ENCODE results near the gene TEC.
A peak's percentile ranks its signal among the peaks of the same experiment; 100 is the strongest.
"Not testable (repeated sequence)": the region's sequence is repeated elsewhere in the genome, so short reads cannot be mapped to it uniquely, and the experiment has no call there.

TEC gene

DNA sequence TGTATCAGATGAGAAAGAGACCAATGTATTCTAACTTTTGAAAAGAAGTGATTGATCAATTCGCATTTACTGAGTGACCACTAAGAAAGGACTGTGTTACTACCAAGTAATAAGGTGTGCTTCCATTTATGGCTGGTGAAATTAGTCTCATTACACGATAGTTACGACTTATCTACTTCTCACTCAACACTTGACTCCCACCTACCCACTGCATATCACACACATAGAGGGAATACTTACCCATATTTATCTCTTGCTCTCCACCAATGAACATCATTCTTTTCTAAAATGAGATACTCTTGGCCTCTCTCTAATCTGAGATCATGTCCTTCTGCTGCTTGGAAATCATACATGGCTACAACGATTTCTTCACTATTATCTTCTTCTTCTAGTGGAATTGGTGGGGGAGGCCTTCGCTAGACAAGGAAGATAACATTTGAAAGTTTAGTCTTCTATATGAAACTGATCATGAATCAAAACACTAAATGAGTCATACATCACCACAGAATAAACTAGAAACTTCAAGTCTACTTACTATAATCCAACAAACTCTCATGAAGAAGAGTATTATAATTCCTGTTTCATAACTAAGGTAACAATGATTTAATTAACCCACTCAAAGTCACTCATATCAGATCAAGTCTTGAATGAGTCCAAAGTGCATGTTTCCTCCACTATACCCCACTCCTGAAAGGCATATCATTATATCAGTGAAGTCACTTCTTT, 101.9 kb downstream of the TEC start:
- ATAC-seq (replicated peaks) (peak; percentile 23 to 59), DNase-seq (no peak)
- Mint-ChIP-seq H3K27ac (no peak overlapping the region), H3K4me1 (peaks cover 12 to 17% of the 10 kb centered on the region in 2 donors), H3K36me3 (peaks cover 24 to 48% of the 10 kb centered on the region in 2 donors), H3K9me3 (no peaks in the 10 kb centered on the region), H3K4me3 (no peak overlapping the region), H3K27me3 (no peaks in the 10 kb centered on the region)

DNA sequence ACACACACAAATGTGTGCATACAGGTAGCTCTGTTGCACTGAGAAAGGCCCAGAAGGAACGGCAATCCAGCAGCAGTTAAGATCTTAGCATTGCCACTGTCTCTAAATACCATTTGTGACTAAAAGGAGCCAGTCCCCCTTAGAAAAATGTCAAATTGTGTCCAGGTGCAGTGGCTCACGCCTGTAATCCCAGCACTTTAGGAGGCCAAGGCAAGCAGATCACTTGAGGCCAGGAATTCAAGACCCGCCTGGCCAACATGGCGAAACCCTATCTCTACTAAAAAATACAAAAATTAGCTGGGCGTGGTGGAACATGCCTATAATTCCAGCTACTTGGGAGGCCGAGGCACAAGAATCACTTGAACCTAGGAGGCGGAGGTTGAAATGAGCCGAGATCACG, 105.1 kb downstream of the TEC start:
- peak overlapping the region; percentile 73 for H3K27ac Mint-ChIP-seq
- H3K4me3 Mint-ChIP-seq; ATAC-seq (replicated peaks); H3K27me3 Mint-ChIP-seq; DNase-seq; H3K9me3 Mint-ChIP-seq: not testable (repeated sequence)
- H3K4me1 Mint-ChIP-seq, result peaks cover 15 to 20% of the 10 kb centered on the region in 2 donors
- H3K36me3 Mint-ChIP-seq, result peaks cover 40 to 63% of the 10 kb centered on the region in 2 donors

DNA sequence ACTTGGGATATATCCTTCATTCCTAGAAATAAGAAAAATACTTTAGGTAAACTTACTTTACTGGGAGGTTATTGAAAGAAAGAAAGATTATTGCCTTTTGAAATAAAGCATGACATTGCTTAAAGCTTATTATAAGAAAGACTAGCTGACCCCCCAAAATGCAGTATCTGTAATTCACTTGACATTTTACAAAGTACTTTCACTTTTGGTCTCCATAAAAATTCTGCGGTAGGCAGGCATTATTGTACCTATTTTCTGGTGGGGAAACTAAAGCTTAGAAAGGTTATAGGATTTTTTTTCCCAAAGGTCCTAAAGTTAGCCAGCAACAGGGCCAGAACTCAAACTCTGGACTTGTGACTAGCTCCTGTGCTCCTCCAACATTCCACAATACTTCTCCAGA, 105.9 kb downstream of the TEC start:
- ATAC-seq (replicated peaks) (no peak), DNase-seq (no peak)
- no peaks in the 10 kb centered on the region for H3K27me3 Mint-ChIP-seq
- peaks cover 0 to 2% of the 10 kb centered on the region in 2 donors for H3K9me3 Mint-ChIP-seq
- no peak overlapping the region for H3K4me3 Mint-ChIP-seq
- H3K4me1 Mint-ChIP-seq, result peaks cover 12 to 13% of the 10 kb centered on the region in 2 donors
- no peak overlapping the region for H3K27ac Mint-ChIP-seq
- H3K36me3 Mint-ChIP-seq, result peaks cover 44 to 60% of the 10 kb centered on the region in 2 donors

DNA sequence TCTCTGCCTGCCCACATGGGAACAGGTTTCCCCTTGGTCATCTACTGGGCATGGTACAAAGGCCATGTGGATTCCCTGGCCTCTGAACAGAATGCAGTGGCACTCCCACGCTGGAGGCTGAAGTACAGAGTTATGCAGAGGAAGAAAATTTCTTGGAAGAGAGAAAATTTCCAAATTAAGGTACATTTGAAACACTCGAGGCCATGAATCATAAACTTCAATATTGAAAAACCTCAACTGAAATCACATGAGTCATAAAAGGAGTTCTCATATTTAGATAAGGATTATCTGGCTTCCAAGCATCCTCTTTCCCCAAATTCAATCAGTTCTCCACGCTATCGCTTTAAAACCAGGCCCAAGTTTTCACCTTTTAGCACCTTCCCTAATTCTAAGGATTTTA, 107.5 kb downstream of the TEC start:
- Mint-ChIP-seq H3K36me3 (peaks cover 47 to 64% of the 10 kb centered on the region in 2 donors), H3K4me1 (peaks cover 6 to 8% of the 10 kb centered on the region in 2 donors), H3K27ac (no peak overlapping the region), H3K9me3 (peaks cover 7% of the 10 kb centered on the region in 2 donors), H3K4me3 (no peak overlapping the region), H3K27me3 (no peaks in the 10 kb centered on the region)
- ATAC-seq (replicated peaks) (no peak), DNase-seq (no peak)

DNA sequence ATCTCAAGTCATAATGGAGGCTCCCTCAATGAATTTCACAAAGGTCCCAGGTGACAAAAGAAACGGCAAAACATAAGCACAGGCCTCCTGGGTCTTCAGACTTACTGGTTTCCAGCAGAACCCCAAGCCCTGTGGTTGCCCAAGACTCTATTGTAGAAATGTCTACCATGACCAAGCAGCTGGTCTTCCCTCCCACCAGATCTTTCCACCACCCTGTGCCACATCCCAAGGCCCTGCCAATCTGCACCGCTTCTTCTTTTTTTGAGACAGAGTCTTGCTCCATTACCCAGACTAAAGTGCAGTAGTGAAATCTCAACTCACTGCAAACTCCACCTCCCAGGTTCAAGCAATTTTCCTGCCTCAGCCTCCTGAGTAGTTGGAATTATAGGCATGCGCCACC, 112.4 kb downstream of the TEC start:
- no peak overlapping the region for H3K27ac Mint-ChIP-seq
- ATAC-seq (replicated peaks), result no peak
- H3K9me3 Mint-ChIP-seq, result peaks cover 13 to 16% of the 10 kb centered on the region in 2 donors
- H3K27me3 Mint-ChIP-seq, result no peaks in the 10 kb centered on the region
- H3K36me3 Mint-ChIP-seq, result peaks cover 63 to 88% of the 10 kb centered on the region in 2 donors
- H3K4me3 Mint-ChIP-seq, result no peak overlapping the region
- peaks cover 5 to 6% of the 10 kb centered on the region in 2 donors for H3K4me1 Mint-ChIP-seq
- DNase-seq, result no peak

DNA sequence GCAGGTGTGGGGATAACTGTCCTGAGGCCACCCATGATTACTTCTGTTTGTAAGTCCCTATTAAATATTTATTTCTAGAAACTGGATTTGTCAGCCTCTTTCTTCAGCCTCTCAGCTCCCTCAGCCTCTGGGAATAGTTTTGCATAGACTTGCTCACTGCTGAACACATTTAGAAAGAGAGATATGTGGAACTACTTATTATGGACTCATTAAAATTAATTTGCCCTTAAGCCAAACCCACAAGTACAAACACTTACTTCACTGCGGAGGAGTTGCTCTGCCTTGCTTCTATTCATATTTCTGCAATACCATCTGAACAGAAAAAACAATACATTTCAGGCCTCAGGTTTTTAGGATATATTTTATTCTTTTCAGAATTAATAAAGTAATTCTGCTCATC, 113.2 kb downstream of the TEC start:
- DNase-seq (no peak), ATAC-seq (replicated peaks) (no peak)
- H3K9me3 Mint-ChIP-seq, result peaks cover 13 to 16% of the 10 kb centered on the region in 2 donors
- H3K4me3 Mint-ChIP-seq, result no peak overlapping the region
- H3K27me3 Mint-ChIP-seq, result no peaks in the 10 kb centered on the region
- peaks cover 58 to 88% of the 10 kb centered on the region in 2 donors for H3K36me3 Mint-ChIP-seq
- H3K4me1 Mint-ChIP-seq, result no peaks in the 10 kb centered on the region
- H3K27ac Mint-ChIP-seq, result no peak overlapping the region

DNA sequence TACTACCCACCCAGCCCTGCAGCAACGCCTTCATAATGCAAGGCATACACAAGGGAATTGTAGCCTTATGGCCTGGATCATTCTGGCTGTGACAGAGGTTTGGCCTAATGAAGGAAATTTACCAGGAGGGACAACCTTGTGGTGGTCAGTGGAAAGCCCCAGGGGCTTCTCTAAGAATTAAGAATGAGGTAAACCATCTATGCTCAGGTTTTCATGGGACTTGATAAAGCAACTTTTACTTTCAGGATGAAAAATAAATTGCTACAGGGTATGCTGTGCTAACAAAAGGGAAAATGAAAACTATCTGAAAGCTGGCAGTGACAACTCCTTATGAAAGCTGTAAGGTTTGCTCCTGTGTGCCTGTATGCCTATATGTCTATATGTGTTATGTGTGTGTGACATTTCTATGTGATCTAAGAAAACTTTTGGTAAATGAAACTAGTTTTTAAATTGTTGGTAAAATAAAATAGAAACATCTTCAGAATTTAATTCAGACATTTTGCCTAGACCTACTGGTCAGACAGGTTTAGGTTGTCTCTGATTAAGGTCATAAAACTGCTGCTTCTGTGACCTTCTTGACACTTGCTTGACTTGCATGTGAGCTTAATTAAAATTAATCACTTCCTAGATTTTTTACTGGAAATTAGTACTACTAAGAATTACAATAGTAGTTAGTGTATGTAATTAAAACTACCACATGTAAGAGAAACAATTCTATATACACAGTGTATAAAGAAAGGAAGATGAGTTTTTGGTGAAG, 115.7 kb downstream of the TEC start:
- ATAC-seq (replicated peaks) (peak in 1 of 2 donors; percentile 56), DNase-seq (no peak)
- Mint-ChIP-seq H3K9me3 (peaks cover 11 to 16% of the 10 kb centered on the region in 2 donors), H3K27me3 (no peaks in the 10 kb centered on the region), H3K27ac (no peak overlapping the region), H3K4me1 (no peaks in the 10 kb centered on the region), H3K4me3 (no peak overlapping the region), H3K36me3 (peaks cover 52 to 76% of the 10 kb centered on the region in 2 donors)

DNA sequence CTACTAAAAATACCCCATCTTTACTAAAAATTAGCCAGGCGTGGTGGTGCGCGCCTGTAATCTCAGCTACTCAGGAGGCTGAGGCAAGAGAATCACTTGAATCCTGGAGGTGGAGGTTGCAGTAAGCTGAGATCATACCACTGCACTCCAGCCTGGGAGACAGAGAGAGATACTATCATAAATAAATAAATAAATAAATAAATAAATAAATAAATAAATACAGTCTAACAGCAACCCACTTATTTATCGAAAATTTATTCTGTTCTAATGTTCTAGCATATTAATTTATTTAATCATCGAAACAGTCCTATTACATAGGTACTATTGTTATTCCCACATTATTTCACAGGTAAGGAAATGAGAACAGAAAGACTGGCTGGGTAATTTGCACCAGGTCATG, 117.4 kb downstream of the TEC start:
- peaks cover 6 to 10% of the 10 kb centered on the region in 2 donors for H3K9me3 Mint-ChIP-seq
- ATAC-seq (replicated peaks) (no peak), DNase-seq (no peak)
- H3K4me3 Mint-ChIP-seq, result no peak overlapping the region
- no peak overlapping the region for H3K27ac Mint-ChIP-seq
- H3K27me3 Mint-ChIP-seq, result no peaks in the 10 kb centered on the region
- H3K36me3 Mint-ChIP-seq, result peaks cover 45 to 62% of the 10 kb centered on the region in 2 donors
- H3K4me1 Mint-ChIP-seq, result no peaks in the 10 kb centered on the region

DNA sequence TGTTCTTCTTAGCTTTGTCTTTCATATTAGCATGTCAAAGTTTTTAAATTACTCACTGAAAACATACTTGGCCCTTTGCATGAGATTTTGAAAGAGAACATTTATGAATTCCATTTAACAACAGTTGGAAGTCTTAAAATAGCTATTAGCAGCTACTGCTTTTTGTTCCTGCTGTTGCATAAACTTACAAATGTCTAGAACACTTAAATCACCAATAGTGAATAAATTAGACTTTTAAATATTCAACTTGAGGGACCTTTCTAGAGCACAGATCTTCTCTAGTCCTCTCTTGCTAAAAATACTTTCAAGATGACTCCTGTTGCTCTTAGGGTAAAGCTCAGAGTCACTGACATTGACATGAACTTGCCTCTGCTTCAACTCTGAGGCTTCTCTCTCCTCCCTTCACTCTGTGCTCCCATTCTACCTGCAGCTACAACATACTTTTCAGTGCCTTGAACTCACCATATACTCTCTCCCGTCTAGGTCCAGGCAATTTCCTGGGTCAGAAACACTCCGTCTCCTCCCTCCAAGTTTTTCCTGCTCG, 119.7 kb downstream of the TEC start:
- Mint-ChIP-seq H3K4me1 (no peaks in the 10 kb centered on the region), H3K27me3 (no peaks in the 10 kb centered on the region), H3K36me3 (peaks cover 26 to 49% of the 10 kb centered on the region in 2 donors), H3K27ac (no peak overlapping the region), H3K4me3 (no peak overlapping the region), H3K9me3 (peaks cover 3 to 5% of the 10 kb centered on the region in 2 donors)
- no peak for ATAC-seq (replicated peaks)
- no peak for DNase-seq

DNA sequence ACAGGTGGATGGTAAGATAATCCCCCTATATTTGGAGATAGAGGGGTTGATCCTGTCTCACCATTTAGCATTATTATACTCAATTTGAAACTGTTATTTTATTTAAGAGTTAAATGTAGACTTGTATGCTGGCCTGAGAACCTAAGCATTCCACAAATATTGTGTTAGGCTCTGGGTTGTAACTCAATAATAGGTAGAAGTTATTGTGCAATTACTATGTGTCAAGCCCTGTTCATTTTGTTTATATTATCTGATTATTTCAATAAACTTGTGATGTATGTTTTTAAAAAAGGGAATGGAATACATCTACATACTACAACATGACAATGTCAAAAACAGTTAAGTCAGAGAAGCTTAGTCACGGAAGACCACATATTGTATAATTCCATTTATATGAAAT, 122.0 kb downstream of the TEC start:
- no peak for DNase-seq
- no peak for ATAC-seq (replicated peaks)
- H3K4me1 Mint-ChIP-seq, result no peaks in the 10 kb centered on the region
- H3K27ac Mint-ChIP-seq, result no peak overlapping the region
- no peaks in the 10 kb centered on the region for H3K9me3 Mint-ChIP-seq
- H3K27me3 Mint-ChIP-seq, result no peaks in the 10 kb centered on the region
- H3K4me3 Mint-ChIP-seq, result no peak overlapping the region
- peaks cover 15 to 43% of the 10 kb centered on the region in 2 donors for H3K36me3 Mint-ChIP-seq

DNA sequence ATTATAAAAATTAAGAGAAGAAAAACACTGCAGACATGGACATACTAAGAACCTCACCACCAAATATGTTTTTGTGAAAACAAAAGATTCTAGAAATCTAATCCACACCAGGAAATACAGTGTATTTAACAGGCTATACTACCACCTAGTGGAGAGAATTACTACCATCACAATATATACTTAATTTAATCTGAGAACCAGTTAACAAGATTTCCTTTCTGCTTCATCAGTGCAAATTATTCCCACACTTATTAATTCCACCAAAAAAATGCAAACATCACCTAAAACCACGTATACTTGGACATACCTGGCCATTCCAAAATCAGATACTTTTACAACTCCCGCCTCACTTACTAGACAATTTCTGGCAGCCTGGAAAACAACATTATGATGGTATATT, 128.6 kb downstream of the TEC start:
- Mint-ChIP-seq H3K4me1 (peaks cover 25 to 41% of the 10 kb centered on the region in 2 donors), H3K27me3 (no peaks in the 10 kb centered on the region)

DNA sequence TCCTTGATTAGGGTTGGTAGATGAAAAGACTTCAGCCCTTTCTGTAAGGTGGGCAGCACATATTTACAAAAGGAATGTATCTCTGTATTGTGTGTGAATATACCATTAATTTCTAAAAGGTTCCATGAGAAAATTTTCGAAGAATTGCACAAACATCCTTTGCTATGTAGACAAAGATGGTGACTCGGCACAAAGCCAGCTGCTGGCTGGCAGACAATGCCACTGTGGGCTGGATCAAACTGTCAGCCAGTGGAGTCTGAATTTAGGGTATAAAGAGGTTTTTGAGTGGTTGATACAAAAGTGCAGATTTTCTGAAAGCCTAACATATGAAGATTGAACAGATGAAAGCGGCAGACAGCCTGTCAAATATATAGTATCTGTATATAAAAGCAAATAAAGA, 129.9 kb downstream of the TEC start:
- H3K4me1 Mint-ChIP-seq, result peaks cover 25 to 41% of the 10 kb centered on the region in 2 donors
- H3K27ac Mint-ChIP-seq, result no peak overlapping the region
- H3K9me3 Mint-ChIP-seq, result no peaks in the 10 kb centered on the region
- DNase-seq (no peak), ATAC-seq (replicated peaks) (no peak)
- no peaks in the 10 kb centered on the region for H3K27me3 Mint-ChIP-seq
- H3K36me3 Mint-ChIP-seq, result peaks cover 38 to 70% of the 10 kb centered on the region in 2 donors
- H3K4me3 Mint-ChIP-seq, result no peak overlapping the region

More for the DNA sequence above, 128.6 kb downstream of the TEC start:
- Mint-ChIP-seq H3K4me3 (no peak overlapping the region), H3K9me3 (no peaks in the 10 kb centered on the region), H3K27ac (no peak overlapping the region), H3K36me3 (peaks cover 28 to 66% of the 10 kb centered on the region in 2 donors)
- ATAC-seq (replicated peaks) (peak; percentile 61 to 69), DNase-seq (no peak)

DNA sequence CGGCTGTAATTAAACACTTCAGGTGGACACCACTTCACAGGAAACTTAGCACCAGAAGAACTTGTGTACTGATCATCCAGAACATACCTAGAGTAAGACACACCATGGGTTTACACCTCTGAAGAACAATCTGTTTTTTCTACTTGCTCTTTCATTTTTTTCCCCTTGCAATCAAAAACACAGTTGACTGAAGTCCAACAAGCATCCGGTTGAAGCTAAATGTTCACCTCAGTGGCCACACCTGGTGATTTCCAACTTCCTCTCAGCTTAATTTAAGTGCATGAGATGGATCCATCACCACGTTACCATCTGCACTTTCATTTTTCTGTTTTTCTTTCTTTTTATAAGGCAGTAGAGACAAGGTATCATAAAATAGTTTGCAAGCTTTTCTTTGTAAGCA, 130.7 kb downstream of the TEC start:
- H3K9me3 Mint-ChIP-seq, result no peaks in the 10 kb centered on the region
- H3K4me3 Mint-ChIP-seq, result peak overlapping the region in 1 of 2 donors; percentile 7
- peak; percentile 7 for DNase-seq
- H3K27ac Mint-ChIP-seq, result no peak overlapping the region
- H3K36me3 Mint-ChIP-seq, result peaks cover 35 to 64% of the 10 kb centered on the region in 2 donors
- peak; percentile 90 to 92 for ATAC-seq (replicated peaks)
- H3K4me1 Mint-ChIP-seq, result peaks cover 25 to 47% of the 10 kb centered on the region in 2 donors
- H3K27me3 Mint-ChIP-seq, result no peaks in the 10 kb centered on the region

DNA sequence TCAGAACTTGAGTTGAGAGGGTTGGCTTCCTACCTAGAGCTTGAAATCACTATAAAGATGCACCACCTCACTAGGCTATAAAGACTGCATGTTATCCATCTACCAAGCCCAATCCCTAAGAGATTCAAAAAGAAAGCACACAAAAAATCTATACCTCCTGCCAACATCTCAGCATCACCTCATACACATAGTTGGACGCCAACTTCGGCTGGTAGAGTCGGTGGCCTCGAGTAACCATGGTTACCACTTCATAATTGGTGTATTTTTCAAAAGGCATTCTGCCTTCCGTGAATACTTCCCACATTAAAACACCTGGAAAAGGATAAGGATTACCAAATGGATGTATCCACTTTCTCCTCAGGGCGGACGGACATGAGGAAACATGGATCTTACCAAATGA, 131.1 kb downstream of the TEC start:
- H3K4me1 Mint-ChIP-seq, result peaks cover 25 to 47% of the 10 kb centered on the region in 2 donors
- no peaks in the 10 kb centered on the region for H3K9me3 Mint-ChIP-seq
- no peak overlapping the region for H3K27ac Mint-ChIP-seq
- no peaks in the 10 kb centered on the region for H3K27me3 Mint-ChIP-seq
- H3K36me3 Mint-ChIP-seq, result peaks cover 35 to 67% of the 10 kb centered on the region in 2 donors
- DNase-seq (no peak), ATAC-seq (replicated peaks) (no peak)
- H3K4me3 Mint-ChIP-seq, result no peak overlapping the region

Data from stimulated activated naive B cell treated with anti-CD40 and anti-IgM and Interleukin-4, amounts not matched to agents 10 μg/mL and 1 μg/mL and 100 μg/mL, for 72 hours (primary cell).